Osteocyte (in vitro differentiated cells): ENCODE results near the gene TRMT1. TPM values are rescaled to one million over a fixed set of nuclear protein-coding genes. Genes with fewer than 3 reads are reported as not detected.

Experiments used
- DNase-seq: peaks from one replicate; pipeline ENCODE4 v3.0.0; 2021; ENCODE audit warnings: mixed read lengths; ENCODE audit not compliant: unreplicated experiment; ENCODE audit errors: extremely low spot score
- H3K27ac Mint-ChIP-seq: one replicate; pipeline ENCODE4 v1.8.0; 2021; ENCODE audit warnings: mild to moderate bottlenecking, mixed read lengths; ENCODE audit not compliant: unreplicated experiment
- H3K27me3 Mint-ChIP-seq: one replicate; pipeline ENCODE4 v1.8.0; 2021; ENCODE audit warnings: mixed read lengths; ENCODE audit not compliant: unreplicated experiment
- H3K36me3 Mint-ChIP-seq: one replicate; pipeline ENCODE4 v1.8.0; 2021; ENCODE audit warnings: mixed read lengths; ENCODE audit not compliant: unreplicated experiment
- H3K4me1 Mint-ChIP-seq: one replicate; pipeline ENCODE4 v1.8.0; 2021; ENCODE audit warnings: mixed read lengths; ENCODE audit not compliant: unreplicated experiment
- H3K4me3 Mint-ChIP-seq: one replicate; pipeline ENCODE4 v1.8.0; 2021; ENCODE audit warnings: mild to moderate bottlenecking, moderate library complexity, mixed read lengths; ENCODE audit not compliant: unreplicated experiment
- H3K9me3 Mint-ChIP-seq: one replicate; pipeline ENCODE4 v1.8.0; 2021; ENCODE audit warnings: mixed read lengths; ENCODE audit not compliant: unreplicated experiment
- total RNA-seq: library from RNA; stranded (reverse); gene quantifications from 2 replicates; pipeline ENCODE4 v1.2.1, GENCODE V29; 2021
- TF ChIP-seq, protein P1 (sequence below): fragments of 200-600 bp; sonication (generic); IDR thresholded peaks from 2 replicates; pipeline ENCODE4 v1.5.0; 2021; ENCODE audit warnings: antibody characterized with exemption, mild to moderate bottlenecking, moderate library complexity

The TRMT1 gene
- total RNA-seq, 1 donor from 2014 or later = 43.1 TPM

DNA sequence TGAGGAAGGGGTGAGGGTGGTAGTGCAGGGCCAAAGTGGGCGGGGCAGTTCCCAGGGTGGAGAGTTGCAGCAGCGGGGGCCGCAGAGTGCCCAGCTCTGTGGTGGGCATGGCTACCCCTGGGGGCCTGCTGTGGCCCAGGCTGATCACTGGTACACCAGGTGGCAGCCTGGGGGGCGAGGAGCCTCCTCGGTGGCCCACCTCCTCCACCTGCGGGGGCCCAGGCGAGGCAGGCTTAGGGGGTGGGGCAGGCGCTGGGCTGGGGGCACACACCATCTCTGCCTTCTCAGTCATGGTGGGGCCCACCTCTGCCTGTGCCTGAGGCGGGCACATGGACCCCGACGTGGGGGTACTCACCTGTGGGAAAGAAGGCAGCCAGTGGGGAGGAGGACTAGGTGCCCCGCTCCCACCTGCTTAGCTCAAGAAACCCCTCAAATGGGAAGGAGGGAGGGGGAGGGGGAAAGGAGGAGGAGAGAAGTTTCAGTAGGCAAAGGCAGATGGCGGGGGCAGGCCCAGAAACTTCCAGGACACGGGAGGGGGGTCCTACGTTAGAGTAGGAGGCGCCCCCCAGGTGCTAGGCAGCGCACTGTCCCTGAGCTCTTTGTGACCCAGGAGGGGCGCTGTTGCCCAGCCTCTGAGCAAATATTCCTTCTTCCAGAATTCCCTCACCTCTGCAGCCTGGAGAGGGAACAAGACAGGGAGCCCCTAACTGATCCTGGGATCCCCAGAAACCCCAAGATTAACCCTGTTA lies 15.5 kb downstream of the TRMT1 start:
- Mint-ChIP-seq H3K27me3 (peaks cover 15% of the 10 kb centered on the region), H3K4me1 (peaks cover 18% of the 10 kb centered on the region), H3K36me3 (peaks cover 4% of the 10 kb centered on the region), H3K4me3 (no peak overlapping the region), H3K27ac (no peak overlapping the region), H3K9me3 (no peaks in the 10 kb centered on the region)
- DNase-seq = no peak
- TF ChIP-seq, protein P1, sequence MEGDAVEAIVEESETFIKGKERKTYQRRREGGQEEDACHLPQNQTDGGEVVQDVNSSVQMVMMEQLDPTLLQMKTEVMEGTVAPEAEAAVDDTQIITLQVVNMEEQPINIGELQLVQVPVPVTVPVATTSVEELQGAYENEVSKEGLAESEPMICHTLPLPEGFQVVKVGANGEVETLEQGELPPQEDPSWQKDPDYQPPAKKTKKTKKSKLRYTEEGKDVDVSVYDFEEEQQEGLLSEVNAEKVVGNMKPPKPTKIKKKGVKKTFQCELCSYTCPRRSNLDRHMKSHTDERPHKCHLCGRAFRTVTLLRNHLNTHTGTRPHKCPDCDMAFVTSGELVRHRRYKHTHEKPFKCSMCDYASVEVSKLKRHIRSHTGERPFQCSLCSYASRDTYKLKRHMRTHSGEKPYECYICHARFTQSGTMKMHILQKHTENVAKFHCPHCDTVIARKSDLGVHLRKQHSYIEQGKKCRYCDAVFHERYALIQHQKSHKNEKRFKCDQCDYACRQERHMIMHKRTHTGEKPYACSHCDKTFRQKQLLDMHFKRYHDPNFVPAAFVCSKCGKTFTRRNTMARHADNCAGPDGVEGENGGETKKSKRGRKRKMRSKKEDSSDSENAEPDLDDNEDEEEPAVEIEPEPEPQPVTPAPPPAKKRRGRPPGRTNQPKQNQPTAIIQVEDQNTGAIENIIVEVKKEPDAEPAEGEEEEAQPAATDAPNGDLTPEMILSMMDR = peak; percentile 29

DNA sequence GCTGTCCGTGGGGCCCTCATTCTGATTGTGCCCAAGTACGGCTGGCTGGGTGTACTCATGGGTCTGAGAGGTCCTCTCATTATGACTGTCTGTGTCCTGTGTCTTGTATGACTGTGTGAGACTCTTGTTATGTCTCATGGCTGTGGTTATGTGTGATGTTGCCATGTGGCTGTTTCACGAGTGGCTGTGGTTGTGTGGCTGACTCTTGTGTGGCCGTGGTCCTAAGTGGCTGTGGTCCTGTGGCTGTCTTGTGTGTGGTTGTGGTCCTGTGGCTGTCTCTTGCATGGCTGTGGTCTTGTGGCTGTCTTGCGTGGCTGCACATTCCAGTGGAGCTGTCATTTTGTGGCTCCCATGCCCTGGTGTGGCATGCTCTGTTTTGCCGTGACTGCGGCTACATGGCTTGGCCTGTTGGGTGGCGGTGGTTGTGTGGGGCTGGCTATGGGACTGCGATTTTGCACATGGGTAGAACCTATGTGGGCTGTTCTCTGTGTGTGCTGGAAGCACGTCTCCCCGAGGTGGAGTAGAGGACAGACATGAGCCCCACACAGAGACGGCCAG lies 16.4 kb downstream of the TRMT1 start:
- no peak overlapping the region for H3K4me3 Mint-ChIP-seq
- H3K27ac Mint-ChIP-seq = no peak overlapping the region
- peaks cover 5% of the 10 kb centered on the region for H3K36me3 Mint-ChIP-seq
- TF ChIP-seq, protein P1 = no peak
- H3K4me1 Mint-ChIP-seq = peaks cover 19% of the 10 kb centered on the region
- H3K9me3 Mint-ChIP-seq = no peaks in the 10 kb centered on the region
- H3K27me3 Mint-ChIP-seq = peaks cover 19% of the 10 kb centered on the region
- DNase-seq = no peak

DNA sequence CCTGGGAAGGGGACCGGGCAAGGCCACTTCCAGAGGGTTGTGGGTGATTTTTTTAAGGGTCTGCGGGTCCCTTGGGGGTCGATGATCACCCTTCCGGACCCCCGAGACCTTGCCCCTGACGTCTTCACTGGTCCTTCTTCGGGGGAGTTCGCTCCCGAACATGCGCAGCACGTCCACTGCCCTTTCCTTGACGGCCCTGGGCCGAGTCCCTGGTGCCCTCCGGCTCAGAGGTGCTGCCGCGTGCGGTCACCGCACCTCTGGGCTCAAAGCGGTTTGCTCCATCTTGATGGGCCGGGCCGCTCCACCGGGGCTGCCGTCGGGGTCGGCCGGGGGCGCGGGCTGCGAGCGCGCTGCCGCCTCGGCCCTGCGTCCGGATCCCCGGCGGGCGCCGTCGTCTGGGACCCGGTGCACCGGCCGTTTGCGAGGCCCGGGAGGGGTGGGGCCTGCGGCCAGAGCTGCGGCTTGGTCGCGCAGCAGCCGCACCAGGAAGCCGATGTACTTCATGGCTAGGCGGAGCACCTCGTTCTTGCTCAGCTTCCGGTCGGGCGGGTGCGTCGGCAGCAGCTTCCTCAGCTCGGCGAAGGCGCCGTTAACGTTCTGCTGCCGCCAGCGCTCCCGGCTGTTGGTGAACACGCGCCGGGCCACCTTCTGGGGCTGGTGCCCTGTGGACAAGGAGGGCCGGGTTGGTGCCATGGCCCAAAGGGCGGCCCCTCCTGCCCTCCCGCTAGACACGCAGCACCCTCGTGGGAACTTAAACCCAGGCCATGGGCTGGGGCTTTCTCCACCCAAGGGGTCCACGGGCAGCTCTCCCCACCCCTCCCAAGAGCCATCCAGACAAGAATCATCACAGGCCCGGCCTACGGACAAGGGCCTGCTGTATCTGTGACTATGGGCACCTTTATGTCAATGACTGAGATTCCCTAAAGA lies 17.2 kb downstream of the TRMT1 start:
- Mint-ChIP-seq H3K9me3 (no peaks in the 10 kb centered on the region), H3K36me3 (peaks cover 5% of the 10 kb centered on the region), H3K27ac (no peak overlapping the region), H3K27me3 (peaks cover 19% of the 10 kb centered on the region), H3K4me3 (no peak overlapping the region), H3K4me1 (peaks cover 25% of the 10 kb centered on the region)
- TF ChIP-seq, protein P1 = no peak
- no peak for DNase-seq

DNA sequence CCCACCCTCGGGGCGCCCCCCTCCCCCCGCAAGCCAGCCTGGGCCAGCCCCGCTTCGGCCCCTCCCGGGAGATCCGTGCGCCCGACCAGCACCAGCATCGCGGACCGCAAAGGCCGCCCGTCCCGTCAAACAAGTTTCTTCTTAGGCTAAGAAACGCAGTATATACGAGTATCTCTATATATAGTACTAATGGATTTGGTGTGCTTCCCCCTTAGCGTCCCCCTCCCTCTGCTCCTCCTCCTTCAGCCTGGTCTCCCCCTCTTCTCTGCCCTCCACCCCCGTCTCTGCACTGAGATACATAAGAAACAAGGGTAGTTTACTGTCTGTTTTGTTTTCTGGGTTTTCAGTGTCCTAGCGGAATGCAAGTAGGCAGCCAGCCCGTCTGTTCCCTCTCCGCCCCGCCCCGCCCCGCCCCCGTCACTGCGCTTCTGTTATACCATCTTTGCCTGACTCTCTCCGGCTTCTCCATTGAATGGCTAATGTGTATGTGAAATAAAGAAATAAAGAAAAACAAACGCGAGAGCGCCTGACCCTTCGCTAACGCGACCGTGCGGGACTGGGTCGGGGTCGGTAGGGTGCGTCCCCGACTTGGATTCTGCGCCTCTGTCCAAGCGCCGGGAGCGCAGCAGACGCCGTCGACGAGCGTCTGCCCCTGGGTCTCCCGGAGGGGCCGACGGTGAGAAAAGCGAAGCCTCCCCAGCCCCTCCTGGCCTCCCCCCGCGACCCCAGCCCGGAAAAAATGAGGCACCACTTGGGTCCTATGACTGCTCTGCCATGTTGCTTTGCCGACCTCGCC lies 18.1 kb downstream of the TRMT1 start:
- Mint-ChIP-seq H3K4me1 (peaks cover 34% of the 10 kb centered on the region), H3K9me3 (no peaks in the 10 kb centered on the region), H3K4me3 (no peak overlapping the region), H3K27me3 (peaks cover 19% of the 10 kb centered on the region), H3K36me3 (peaks cover 5% of the 10 kb centered on the region), H3K27ac (no peak overlapping the region)
- DNase-seq = no peak
- TF ChIP-seq, protein P1 = no peak
